LNCaP clone FGC (cell line): ENCODE measurements around the gene DCST2.
A peak's percentile ranks its signal among the peaks of the same experiment; 100 is the strongest.

Experiments
- DNase-seq: peaks from one replicate; pipeline ENCODE4 v3.0.0-alpha.2; 2011; ENCODE audit warnings: low read depth
- H3K4me3 ChIP-seq: 2 replicates; pipeline ENCODE4 v1.5.1; 2011; ENCODE audit warnings: mild to moderate bottlenecking, low read depth, low read length, control low read depth
- TF ChIP-seq, protein P1 (sequence below): IDR thresholded peaks from 2 replicates; pipeline ENCODE4 v1.5.1; 2012; ENCODE audit warnings: mild to moderate bottlenecking; ENCODE audit not compliant: control insufficient read depth, insufficient read depth; ENCODE audit errors: extremely low read depth

The DCST2 gene

DNA sequence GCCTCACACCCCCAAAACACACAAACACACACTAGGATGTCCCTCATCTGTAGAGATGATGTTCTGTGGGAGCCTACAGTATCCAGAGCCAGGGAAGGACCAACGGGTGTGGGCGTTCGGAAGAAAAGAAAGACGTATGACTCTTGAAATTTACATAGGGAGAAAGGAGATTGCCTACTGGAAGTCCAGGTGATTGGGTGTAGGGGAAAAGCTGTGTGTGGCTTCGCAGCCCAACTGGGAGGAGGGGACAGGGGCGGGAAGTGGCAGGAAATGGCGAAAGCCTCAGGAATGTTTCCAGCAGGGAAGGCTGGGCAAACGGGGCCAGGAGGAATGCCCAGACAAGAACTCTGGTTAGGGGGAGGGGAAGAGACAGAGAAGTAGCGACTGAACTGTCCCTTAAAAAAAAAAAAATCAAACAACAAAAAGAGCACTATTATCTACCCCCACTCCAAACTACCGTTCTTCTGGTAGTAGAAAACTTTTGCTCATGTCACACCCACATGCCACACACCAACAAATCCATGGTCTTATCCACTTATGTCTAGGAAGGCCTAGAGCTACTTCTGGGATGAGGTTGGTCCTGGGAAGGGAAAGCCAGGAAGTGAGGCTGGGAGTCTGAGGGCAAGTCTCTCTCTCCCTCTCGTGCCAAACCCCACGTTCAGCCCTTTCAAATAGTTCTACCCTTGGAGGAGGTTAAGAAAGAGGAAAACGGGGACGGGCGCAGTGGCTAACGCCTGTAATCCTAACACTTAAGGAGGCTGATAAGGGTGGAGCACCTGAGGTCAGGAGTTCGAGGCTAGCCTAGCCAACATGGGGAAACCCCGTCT lies 60.9 kb downstream of the DCST2 start:
- peak; percentile 79 for DNase-seq
- peak overlapping the region; percentile 75 for H3K4me3 ChIP-seq
- TF ChIP-seq, protein P1, sequence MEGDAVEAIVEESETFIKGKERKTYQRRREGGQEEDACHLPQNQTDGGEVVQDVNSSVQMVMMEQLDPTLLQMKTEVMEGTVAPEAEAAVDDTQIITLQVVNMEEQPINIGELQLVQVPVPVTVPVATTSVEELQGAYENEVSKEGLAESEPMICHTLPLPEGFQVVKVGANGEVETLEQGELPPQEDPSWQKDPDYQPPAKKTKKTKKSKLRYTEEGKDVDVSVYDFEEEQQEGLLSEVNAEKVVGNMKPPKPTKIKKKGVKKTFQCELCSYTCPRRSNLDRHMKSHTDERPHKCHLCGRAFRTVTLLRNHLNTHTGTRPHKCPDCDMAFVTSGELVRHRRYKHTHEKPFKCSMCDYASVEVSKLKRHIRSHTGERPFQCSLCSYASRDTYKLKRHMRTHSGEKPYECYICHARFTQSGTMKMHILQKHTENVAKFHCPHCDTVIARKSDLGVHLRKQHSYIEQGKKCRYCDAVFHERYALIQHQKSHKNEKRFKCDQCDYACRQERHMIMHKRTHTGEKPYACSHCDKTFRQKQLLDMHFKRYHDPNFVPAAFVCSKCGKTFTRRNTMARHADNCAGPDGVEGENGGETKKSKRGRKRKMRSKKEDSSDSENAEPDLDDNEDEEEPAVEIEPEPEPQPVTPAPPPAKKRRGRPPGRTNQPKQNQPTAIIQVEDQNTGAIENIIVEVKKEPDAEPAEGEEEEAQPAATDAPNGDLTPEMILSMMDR = no peak

DNA sequence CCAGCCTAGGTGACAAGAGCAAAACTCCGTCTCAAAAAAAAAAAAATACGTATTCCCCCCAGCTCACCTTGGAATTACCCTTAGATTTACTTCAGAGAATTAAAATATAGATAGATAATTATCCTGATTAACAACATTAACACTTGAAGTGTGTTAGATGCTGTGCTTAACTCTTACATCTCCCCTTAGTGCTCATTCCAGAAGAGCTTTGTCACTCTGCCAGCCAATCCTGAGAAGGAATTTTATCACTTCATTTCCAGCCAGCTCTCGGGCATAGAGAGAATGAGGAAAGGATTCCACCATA lies 61.4 kb downstream of the DCST2 start:
- H3K4me3 ChIP-seq = peak overlapping the region; percentile 75
- no peak for DNase-seq
- TF ChIP-seq, protein P1 = no peak

DNA sequence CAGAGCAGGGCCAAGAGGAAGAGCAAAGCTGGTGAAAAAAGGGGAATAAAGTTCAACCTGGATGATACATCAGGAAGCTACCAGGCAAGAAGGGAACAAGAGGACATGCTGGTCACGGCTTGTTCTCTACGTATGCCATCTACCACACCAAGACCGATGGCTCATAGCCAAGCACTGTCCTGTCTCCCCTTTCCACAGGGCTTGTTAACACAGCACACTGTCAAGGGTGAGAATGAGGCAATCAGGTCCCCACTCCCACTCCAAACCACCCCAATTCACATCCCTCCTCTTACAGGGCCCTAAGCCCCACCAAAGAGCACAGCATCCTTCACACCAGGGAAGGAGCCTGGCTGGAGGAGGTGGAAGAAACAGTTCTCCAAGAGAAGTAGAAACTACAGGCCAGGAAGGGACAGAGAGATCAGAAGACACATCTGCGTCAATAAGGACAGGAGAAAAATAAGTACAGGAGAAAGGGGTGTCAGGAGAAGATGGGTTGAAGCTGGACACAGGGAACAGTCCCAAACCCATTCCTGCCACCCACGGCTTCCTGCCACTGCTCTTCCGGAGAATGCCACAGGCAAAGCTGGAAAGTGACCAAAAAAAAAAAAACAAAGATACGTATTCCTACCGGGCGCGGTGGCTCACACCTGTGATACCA lies 62.1 kb downstream of the DCST2 start:
- TF ChIP-seq, protein P1 = no peak
- H3K4me3 ChIP-seq = peak overlapping the region; percentile 59
- DNase-seq = no peak

DNA sequence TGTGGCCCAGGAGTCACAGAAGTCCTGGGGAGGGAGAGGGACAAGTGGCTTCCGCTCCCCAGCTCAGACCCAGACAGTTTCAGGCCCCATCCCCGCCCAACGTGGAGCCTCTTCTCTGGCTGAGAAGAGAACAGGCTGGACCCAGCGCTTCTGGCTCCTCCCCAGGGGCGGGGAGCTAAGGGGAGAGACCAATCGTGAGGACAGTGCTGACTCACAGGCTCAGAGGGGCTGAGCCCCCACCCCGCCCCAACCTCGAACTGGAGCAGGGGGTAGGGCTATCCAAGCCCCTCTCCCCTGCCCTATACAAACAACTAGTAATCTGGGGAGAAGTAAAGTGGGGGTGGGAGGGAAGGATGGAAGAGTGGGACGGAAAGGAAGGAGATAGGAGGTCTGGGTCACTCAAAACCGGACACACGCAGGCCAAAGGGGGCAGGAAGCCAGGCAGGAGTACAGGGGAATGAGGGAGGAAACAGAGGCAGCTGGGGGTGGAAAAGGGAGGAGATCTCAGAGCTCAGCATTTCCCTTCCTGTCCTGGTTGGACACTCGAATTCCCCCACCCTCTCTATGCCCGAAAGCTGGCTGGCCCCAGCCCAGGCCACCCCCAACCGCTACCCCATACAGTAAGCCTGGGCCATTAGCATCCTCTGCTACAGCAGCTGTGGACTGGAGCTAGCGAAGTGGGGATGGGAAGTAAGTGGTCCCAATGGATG lies 62.8 kb downstream of the DCST2 start, which contains the start of gene SHC1:
TSS of gene SHC1 (minus strand) at position 117 of the 710 bp plus-strand sequence. CDS start 221 bp downstream, outside the sequence.
- peak within 1 kb of the TSS; percentile 59 for H3K4me3 ChIP-seq
- peak; percentile 50 for DNase-seq
- TF ChIP-seq, protein P1 = no peak

DNA sequence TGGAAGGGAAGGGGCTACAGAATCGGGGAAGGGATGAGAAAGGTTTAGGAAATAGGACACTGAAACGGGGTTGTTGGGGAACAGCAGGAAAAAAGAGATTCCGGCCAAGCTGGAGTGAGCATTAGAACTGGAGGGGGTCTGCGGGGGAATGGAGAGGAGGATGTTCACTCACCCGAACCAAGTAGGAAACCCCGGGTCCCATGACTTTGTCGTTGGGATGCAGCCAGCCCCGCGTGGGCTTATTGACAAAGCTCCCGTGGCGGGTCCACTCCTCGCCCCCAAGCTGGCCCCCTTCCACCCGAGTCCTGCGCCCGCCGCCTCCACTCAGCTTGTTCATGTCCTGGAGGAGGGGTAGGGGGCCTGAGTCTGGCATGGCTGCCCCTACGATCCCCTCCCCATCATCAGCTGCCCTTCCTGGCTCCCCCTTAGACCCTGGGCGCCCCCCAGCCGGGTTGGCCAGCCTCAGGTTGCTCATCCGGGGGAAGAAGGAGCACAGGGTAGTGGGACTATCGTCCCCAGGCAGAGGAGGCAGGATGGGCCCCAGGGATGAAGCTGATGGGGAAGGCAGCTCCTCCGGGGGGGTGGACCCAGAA lies 63.6 kb downstream of the DCST2 start:
- TF ChIP-seq, protein P1 = no peak
- no peak for DNase-seq
- peak overlapping the region; percentile 59 for H3K4me3 ChIP-seq

DNA sequence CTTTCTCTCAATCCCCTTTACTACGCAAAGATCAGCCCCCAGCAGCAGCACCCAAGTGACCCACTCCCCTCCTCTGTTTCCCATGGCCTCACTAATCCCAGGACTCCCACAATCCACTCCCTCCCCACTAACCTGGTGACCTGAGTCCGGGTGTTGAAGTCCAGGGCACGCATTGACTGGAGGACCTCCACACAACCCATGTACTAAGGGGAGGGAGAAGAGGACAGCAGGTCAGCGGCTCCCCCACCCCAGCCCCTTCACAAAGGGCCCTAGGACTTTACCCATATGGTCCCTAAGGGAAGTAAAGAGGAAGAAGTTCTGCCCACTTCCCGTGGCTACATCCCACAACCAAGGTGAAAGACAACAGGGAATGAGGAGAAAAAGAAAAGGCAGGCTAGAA lies 64.3 kb downstream of the DCST2 start:
- no peak for DNase-seq
- TF ChIP-seq, protein P1 = no peak
- peak overlapping the region; percentile 59 for H3K4me3 ChIP-seq
